BLaER1 treated with 17β-estradiol and CSF1 and Interleukin-3, amounts not matched to agents 10 nM and 100 nM (cell line): ENCODE results near the gene PFKFB3.
"Not testable (repeated sequence)": the region's sequence is repeated elsewhere in the genome, so short reads cannot be mapped to it uniquely, and the experiment has no call there.

Experiments
- H3K27ac ChIP-seq, 11 experiments: shearing (Covaris generic); formaldehyde crosslinking; 2 replicates each; pipeline ENCODE4 v1.8.1; 2022
- H3K27me3 ChIP-seq, 11 experiments: shearing (Covaris generic); formaldehyde crosslinking; 2 replicates each; pipeline ENCODE4 v1.8.1; 2022
- H3K36me3 ChIP-seq, 11 experiments: shearing (Covaris generic); formaldehyde crosslinking; 2 replicates each; pipeline ENCODE4 v1.8.1; 2022
- H3K4me1 ChIP-seq, 10 experiments: shearing (Covaris generic); formaldehyde crosslinking; 2 replicates each; pipeline ENCODE4 v1.8.1; 2022
- H3K4me2 ChIP-seq, 11 experiments: shearing (Covaris generic); formaldehyde crosslinking; 2 replicates each; pipeline ENCODE4 v1.8.1; 2022
- H3K4me3 ChIP-seq, 10 experiments: shearing (Covaris generic); formaldehyde crosslinking; 2 replicates each; pipeline ENCODE4 v1.8.1; 2022
- H3K9ac ChIP-seq, 11 experiments: shearing (Covaris generic); formaldehyde crosslinking; 2 replicates each; pipeline ENCODE4 v1.8.1; 2022
- H3K9me3 ChIP-seq, 11 experiments: shearing (Covaris generic); formaldehyde crosslinking; replicated peaks in 1 of 11; 2 replicates each; pipeline ENCODE4 v1.8.1; 2022
- H4K20me1 ChIP-seq, 11 experiments: shearing (Covaris generic); formaldehyde crosslinking; 2 replicates each; pipeline ENCODE4 v1.8.1; 2022
- Cebpa-rat ChIP-seq, 11 experiments: shearing (Covaris generic); IDR thresholded peaks; 2 replicates each; pipeline ENCODE4 v1.8.1; 2022

Gene PFKFB3

GRCh38 chr10:6232846-6233724, 30.4 kb downstream of the PFKFB3 start:
- H3K4me2 ChIP-seq, result no peak overlapping the region
- no peak overlapping the region for H3K9ac ChIP-seq
- no peak overlapping the region for H3K27ac ChIP-seq
- peaks cover 0 to 96% (median 52%) of the 10 kb centered on the region in 11 experiments; a peak in 13 of 22 replicates for H4K20me1 ChIP-seq
- H3K36me3 ChIP-seq, result peaks cover 82 to 96% (median 91%) of the 10 kb centered on the region in 11 experiments
- no peak overlapping the region for H3K4me3 ChIP-seq
- no peaks in the 10 kb centered on the region for H3K27me3 ChIP-seq
- no peaks in the 10 kb centered on the region for H3K9me3 ChIP-seq
- H3K4me1 ChIP-seq, result peaks cover 13 to 41% (median 20%) of the 10 kb centered on the region in 10 experiments; a peak in 18 of 20 replicates
- no peak for TF ChIP-seq Cebpa-rat (IDR thresholded peaks at IDR 0.05)

- peaks cover 75 to 90% (median 84%) of the 10 kb centered on the region in 11 experiments for H3K36me3 ChIP-seq
- peaks cover 0 to 95% (median 45%) of the 10 kb centered on the region in 11 experiments; a peak in 12 of 22 replicates for H4K20me1 ChIP-seq
- no peak for TF ChIP-seq Cebpa-rat (IDR thresholded peaks at IDR 0.05)
- no peaks in the 10 kb centered on the region for H3K9me3 ChIP-seq
- H3K27ac ChIP-seq, result no peak overlapping the region
- peaks cover 15 to 48% (median 22%) of the 10 kb centered on the region in 10 experiments for H3K4me1 ChIP-seq
- no peak overlapping the region for H3K4me2 ChIP-seq
- H3K9ac ChIP-seq, result no peak overlapping the region
- H3K4me3 ChIP-seq, result no peak overlapping the region
- H3K27me3 ChIP-seq, result no peaks in the 10 kb centered on the region
Observed at GRCh38 chr10:6233725-6234277, 31.1 kb downstream of the PFKFB3 start.

GRCh38 chr10:6234371-6234770, 31.6 kb downstream of the PFKFB3 start:
- H3K4me3 ChIP-seq, result no peak overlapping the region
- H3K9ac ChIP-seq, result no peak overlapping the region
- H3K9me3 ChIP-seq, result no peaks in the 10 kb centered on the region
- H3K4me2 ChIP-seq, result no peak overlapping the region
- H3K27me3 ChIP-seq, result no peaks in the 10 kb centered on the region
- no peak overlapping the region for H3K27ac ChIP-seq
- peaks cover 69 to 84% (median 79%) of the 10 kb centered on the region in 11 experiments for H3K36me3 ChIP-seq
- no peak for TF ChIP-seq Cebpa-rat (IDR thresholded peaks at IDR 0.05)
- H4K20me1 ChIP-seq, result peaks cover 0 to 95% (median 40%) of the 10 kb centered on the region in 11 experiments; a peak in 12 of 22 replicates
- peaks cover 21 to 54% (median 28%) of the 10 kb centered on the region in 10 experiments for H3K4me1 ChIP-seq

GRCh38 chr10:6236349-6237198, 33.8 kb downstream of the PFKFB3 start:
- Histone ChIP-seq H3K27me3 (no peaks in the 10 kb centered on the region), H3K4me3 (no peak overlapping the region), H3K9me3 (no peaks in the 10 kb centered on the region), H3K36me3 (peaks cover 49 to 71% (median 61%) of the 10 kb centered on the region in 11 experiments), H3K4me1 (peaks cover 25 to 75% (median 44%) of the 10 kb centered on the region in 10 experiments), H3K9ac (peak overlapping the region in 3 of 11 experiments; percentile 0 to 21 (median 7); a peak in 4 of 22 replicates), H4K20me1 (peaks cover 0 to 80% (median 20%) of the 10 kb centered on the region in 11 experiments; a peak in 11 of 22 replicates), H3K27ac (peak overlapping the region in 7 of 11 experiments; percentile 8 to 43 (median 32); a peak in 10 of 22 replicates), H3K4me2 (peak overlapping the region in 10 of 11 experiments; percentile 16 to 66 (median 43); a peak in 17 of 22 replicates)
- TF ChIP-seq Cebpa-rat (IDR thresholded peaks at IDR 0.05), result no peak

- H3K9ac ChIP-seq, result no peak overlapping the region
Observed at GRCh38 chr10:6237199-6237530, 34.4 kb downstream of the PFKFB3 start.

GRCh38 chr10:6238587-6239212, 36.0 kb downstream of the PFKFB3 start:
- Histone ChIP-seq H4K20me1 (peaks cover 0 to 60% (median 6%) of the 10 kb centered on the region in 11 experiments; a peak in 10 of 22 replicates), H3K9ac (peak overlapping the region in 4 of 11 experiments; percentile 11 to 31 (median 22); a peak in 3 of 22 replicates), H3K27ac (peak overlapping the region in 9 of 11 experiments; percentile 20 to 64 (median 49); a peak in 16 of 22 replicates), H3K36me3 (peaks cover 28 to 71% (median 44%) of the 10 kb centered on the region in 11 experiments), H3K4me2 (peak overlapping the region; percentile 32 to 77 (median 57); a peak in 21 of 22 replicates), H3K4me1 (peaks cover 25 to 88% (median 50%) of the 10 kb centered on the region in 10 experiments)
- H3K9me3 ChIP-seq, H3K4me3 ChIP-seq, H3K27me3 ChIP-seq: not testable (repeated sequence)

More at GRCh38 chr10:6237199-6237530, 34.4 kb downstream of the PFKFB3 start:
- Histone ChIP-seq H3K36me3 (peaks cover 43 to 71% (median 56%) of the 10 kb centered on the region in 11 experiments), H4K20me1 (peaks cover 0 to 74% (median 14%) of the 10 kb centered on the region in 11 experiments; a peak in 11 of 22 replicates), H3K4me3 (no peak overlapping the region), H3K4me2 (peak overlapping the region in 4 of 11 experiments; percentile 15 to 45 (median 40); a peak in 4 of 22 replicates), H3K27me3 (no peaks in the 10 kb centered on the region), H3K27ac (peak overlapping the region in 6 of 11 experiments; percentile 10 to 43 (median 34); a peak in 9 of 22 replicates), H3K9me3 (no peaks in the 10 kb centered on the region), H3K4me1 (peaks cover 25 to 81% (median 48%) of the 10 kb centered on the region in 10 experiments)
- TF ChIP-seq Cebpa-rat (IDR thresholded peaks at IDR 0.05), result no peak

- peak overlapping the region in 6 of 11 experiments; percentile 8 to 52 (median 31); a peak in 7 of 22 replicates for H3K9ac ChIP-seq
- TF ChIP-seq Cebpa-rat (IDR thresholded peaks at IDR 0.05), result no peak
- H3K4me1 ChIP-seq, result peaks cover 25 to 92% (median 52%) of the 10 kb centered on the region in 10 experiments
- H3K36me3 ChIP-seq, result peaks cover 21 to 71% (median 40%) of the 10 kb centered on the region in 11 experiments
- H3K27ac ChIP-seq, result peak overlapping the region in 9 of 11 experiments; percentile 22 to 64 (median 49); a peak in 17 of 22 replicates
- no peaks in the 10 kb centered on the region for H3K9me3 ChIP-seq
- no peak overlapping the region for H3K4me3 ChIP-seq
- peaks cover 0 to 59% (median under 1%) of the 10 kb centered on the region in 11 experiments; a peak in 6 of 22 replicates for H4K20me1 ChIP-seq
- peak overlapping the region; percentile 32 to 77 (median 57); a peak in 21 of 22 replicates for H3K4me2 ChIP-seq
- no peaks in the 10 kb centered on the region for H3K27me3 ChIP-seq
Observed at GRCh38 chr10:6239213-6239991, 36.7 kb downstream of the PFKFB3 start.
